ENCODE measurements around the gene ZNF654.

Gene ZNF654

DNA sequence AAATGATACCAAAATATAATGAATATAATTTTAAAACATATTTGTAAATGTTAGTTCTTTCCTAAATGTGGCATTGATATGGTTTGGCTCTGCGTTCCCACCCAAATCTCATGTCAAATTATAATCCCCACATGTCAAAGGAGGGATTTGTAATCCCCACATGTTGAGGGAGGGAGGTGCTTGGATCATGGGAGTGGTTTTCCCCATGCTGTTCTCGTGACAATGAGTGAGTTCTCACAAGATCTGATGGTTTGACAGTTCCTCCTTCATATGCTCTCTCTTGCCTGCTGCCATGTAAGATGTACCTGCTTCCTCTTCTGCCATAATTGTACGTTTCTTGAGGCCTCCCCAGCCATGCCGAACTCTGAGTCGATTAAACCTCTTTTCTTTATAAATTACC lies 12.3 kb upstream of the ZNF654 start:
- Histone ChIP-seq H3K27me3 (ENCODE audit: insufficient read depth, low read depth, severe bottlenecking) (no peaks in the 10 kb centered on the region), H3K27ac (no peak overlapping the region)

DNA sequence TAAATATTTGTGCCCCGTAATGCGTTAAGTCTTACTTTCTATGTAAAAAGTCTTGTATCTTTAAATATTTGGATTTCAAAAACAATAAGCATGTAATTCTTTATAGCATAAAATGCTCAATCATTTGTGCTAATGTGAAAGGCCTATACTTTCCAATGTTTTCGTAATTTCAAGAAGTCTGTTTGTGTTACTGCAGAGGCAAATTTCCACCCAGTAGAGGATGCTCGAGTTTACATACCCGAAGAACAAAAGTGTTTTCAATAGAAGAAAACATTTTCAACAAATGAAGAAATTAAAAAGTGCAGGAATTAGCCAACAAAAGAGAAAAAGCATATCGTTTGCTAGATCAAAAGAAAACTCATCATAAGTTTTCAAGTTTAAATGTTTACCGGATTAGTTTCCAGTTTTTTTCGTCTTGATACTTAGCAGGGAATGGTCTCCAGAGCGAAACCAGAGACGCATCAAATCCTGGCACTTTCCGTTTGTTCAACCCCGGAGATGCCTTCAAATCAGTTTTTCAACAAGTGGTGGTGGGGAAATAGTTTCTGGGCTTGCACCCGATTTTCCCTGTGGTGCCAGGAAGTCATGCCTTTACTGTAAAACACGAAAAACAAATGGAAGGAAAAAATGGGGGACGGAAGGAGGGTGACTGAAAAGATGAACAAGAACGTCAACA lies 1.3 kb upstream of the ZNF654 start:
- H3K9me3 ChIP-seq (ENCODE audit: severe bottlenecking) = no peaks in the 10 kb centered on the region
- H3K4me3 ChIP-seq (ENCODE audit: low read depth, low read length) = peak overlapping the region; percentile 95
- H3K27me3 ChIP-seq (ENCODE audit: insufficient read depth, low read depth, severe bottlenecking) = no peaks in the 10 kb centered on the region
- no peak for TF ChIP-seq CTCF (IDR thresholded peaks at IDR 0.05; ENCODE audit: low read depth, low read length)
- DNase-seq = no peak
- H3K27ac ChIP-seq = peak overlapping the region; percentile 95
- peaks cover 35% of the 10 kb centered on the region for H3K36me3 ChIP-seq

More for the DNA sequence above, 12.3 kb upstream of the ZNF654 start:
- DNase-seq = no peak
- Histone ChIP-seq H3K4me3 (ENCODE audit: low read depth, low read length) (no peak overlapping the region), H3K36me3 (no peaks in the 10 kb centered on the region), H3K9me3 (ENCODE audit: severe bottlenecking) (peaks cover 2% of the 10 kb centered on the region)
- TF ChIP-seq CTCF (IDR thresholded peaks at IDR 0.05; ENCODE audit: low read depth, low read length) = no peak

DNA sequence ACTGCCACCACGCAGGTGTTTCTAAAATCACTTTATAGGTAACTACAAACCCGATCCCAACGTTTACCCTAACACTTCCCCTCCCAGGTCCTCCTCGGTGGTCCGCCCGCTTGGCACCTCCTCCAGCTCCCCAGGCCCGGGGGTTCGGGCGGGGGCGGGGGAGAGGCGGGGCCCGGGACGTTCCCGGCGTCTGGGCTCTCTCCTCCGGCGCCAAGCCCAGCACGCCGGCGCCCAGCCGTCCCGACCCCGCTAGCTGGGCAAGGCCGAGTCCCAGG lies 812 bp upstream of the ZNF654 start:
- TF ChIP-seq CTCF (IDR thresholded peaks at IDR 0.05; ENCODE audit: low read depth, low read length) = no peak
- no peaks in the 10 kb centered on the region for H3K9me3 ChIP-seq (ENCODE audit: severe bottlenecking)
- peak overlapping the region; percentile 95 for H3K27ac ChIP-seq
- no peak for DNase-seq
- no peaks in the 10 kb centered on the region for H3K27me3 ChIP-seq (ENCODE audit: insufficient read depth, low read depth, severe bottlenecking)
- H3K4me3 ChIP-seq (ENCODE audit: low read depth, low read length) = peak overlapping the region; percentile 95
- H3K36me3 ChIP-seq = peaks cover 35% of the 10 kb centered on the region

DNA sequence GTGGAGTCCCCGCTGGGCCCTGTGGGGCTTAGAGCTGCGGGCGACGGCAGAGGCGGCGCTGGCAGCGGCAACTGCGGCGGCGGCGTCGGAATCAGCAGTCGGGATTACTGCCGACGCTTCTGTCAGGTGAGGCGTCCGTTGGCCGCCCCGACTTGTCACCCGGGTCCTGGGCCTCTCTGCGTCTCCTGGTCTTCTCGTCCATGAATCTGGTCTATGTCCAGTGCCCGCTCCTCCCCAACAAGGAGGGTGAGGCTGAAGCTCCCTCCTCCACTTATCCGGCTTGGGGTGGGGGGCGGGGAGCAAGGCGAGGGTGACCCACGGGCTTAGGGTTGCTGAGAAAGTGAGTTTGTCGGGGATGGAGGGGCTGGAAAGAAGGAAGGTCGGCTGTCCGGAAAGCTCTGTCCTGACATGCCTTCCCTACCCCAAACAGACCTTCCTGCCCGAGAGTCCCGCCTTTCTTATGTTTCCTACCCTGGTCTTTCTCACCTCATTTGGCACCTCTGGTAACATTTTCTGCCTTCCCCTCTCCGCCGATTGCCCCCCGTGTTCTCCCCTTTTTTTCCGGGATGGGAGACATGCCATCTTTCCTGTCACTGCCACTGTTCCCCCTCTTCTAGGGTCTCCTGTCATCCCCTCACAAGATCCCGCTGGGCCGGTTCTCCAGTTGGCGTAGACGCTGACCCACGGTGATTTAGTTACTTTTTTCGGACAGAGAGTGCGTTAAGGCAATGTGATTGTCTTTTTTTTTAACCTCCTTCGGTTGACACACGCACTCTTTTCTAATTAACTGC lies 520 bp downstream of the ZNF654 start:
- Histone ChIP-seq H3K27me3 (ENCODE audit: insufficient read depth, low read depth, severe bottlenecking) (no peaks in the 10 kb centered on the region), H3K36me3 (peaks cover 31% of the 10 kb centered on the region), H3K27ac (peak overlapping the region; percentile 91), H3K4me3 (ENCODE audit: low read depth, low read length) (peak overlapping the region; percentile 91), H3K9me3 (ENCODE audit: severe bottlenecking) (no peaks in the 10 kb centered on the region)
- DNase-seq = no peak
- TF ChIP-seq CTCF (IDR thresholded peaks at IDR 0.05; ENCODE audit: low read depth, low read length) = no peak

GRCh38 chr3:88061746-88062145 lies 2.7 kb downstream of the ZNF654 start:
- no peak for TF ChIP-seq CTCF (IDR thresholded peaks at IDR 0.05; ENCODE audit: low read depth, low read length)
- Histone ChIP-seq H3K36me3 (peaks cover 13% of the 10 kb centered on the region), H3K27ac (no peak overlapping the region), H3K4me3 (ENCODE audit: low read depth, low read length) (no peak overlapping the region), H3K9me3 (ENCODE audit: severe bottlenecking) (no peaks in the 10 kb centered on the region), H3K27me3 (ENCODE audit: insufficient read depth, low read depth, severe bottlenecking) (no peaks in the 10 kb centered on the region)
- no peak for DNase-seq
